IPS DF 6.9 (cell line): ENCODE data around the gene SELENOM.
"Not testable (repeated sequence)": the region's sequence is repeated elsewhere in the genome, so short reads cannot be mapped to it uniquely, and the experiment has no call there.

ENCODE experiments used
- DNase-seq: peaks from one replicate; pipeline ENCODE4 v3.0.0-alpha.2; 2013; ENCODE audit warnings: low read depth, low spot score
- H3K27ac ChIP-seq: one replicate; pipeline ENCODE4 v1.5.1; 2013; ENCODE audit warnings: low read length, control low read depth
- H3K27me3 ChIP-seq: 2 replicates; pipeline ENCODE4 v1.6.1; 2013; ENCODE audit warnings: mild to moderate bottlenecking, low read length; ENCODE audit not compliant: control insufficient read depth, insufficient read depth
- H3K36me3 ChIP-seq: 2 replicates; pipeline ENCODE4 v1.6.1; 2013; ENCODE audit warnings: low read length; ENCODE audit not compliant: control insufficient read depth, insufficient read depth
- H3K4me1 ChIP-seq: 2 replicates; pipeline ENCODE4 v1.6.1; 2013; ENCODE audit warnings: low read length; ENCODE audit not compliant: control insufficient read depth, insufficient read depth
- H3K4me3 ChIP-seq: 2 replicates; pipeline ENCODE4 v1.5.1; 2013; ENCODE audit warnings: mild to moderate bottlenecking, low read length
- H3K9me3 ChIP-seq: 2 replicates; pipeline ENCODE4 v1.6.1; 2013; ENCODE audit warnings: low read length, inconsistent platforms; ENCODE audit not compliant: control insufficient read depth, insufficient read depth
- WGBS: extraction: QIAGEN DNeasy Blood & Tissue Kit; methylation state at CpG from one replicate; pipeline ENCODE4 v1.1.7; 2013; ENCODE audit warnings: mixed read lengths, missing lambda C conversion rate; ENCODE audit not compliant: insufficient read length, insufficient coverage; 5-methylcytosine and 5-hydroxymethylcytosine counted together

SELENOM gene

DNA sequence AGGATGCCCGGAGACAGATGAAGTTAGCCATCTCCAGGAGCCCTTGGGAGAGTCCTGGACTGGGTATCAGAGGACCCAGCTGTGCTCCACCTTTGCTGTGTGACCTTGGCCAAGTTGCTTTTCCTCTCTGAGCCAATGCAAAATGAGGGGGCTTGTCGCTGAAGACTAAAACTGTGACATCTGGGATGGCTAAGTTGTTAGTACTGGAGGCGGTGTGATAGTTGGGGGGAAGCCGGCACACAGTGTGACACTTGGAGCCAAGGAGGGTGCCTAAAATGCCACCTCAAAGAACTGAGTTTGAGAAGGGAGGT, 15.9 kb upstream of the SELENOM start:
- DNase-seq, result no peak
- Histone ChIP-seq H3K27me3 (no peaks in the 10 kb centered on the region), H3K9me3 (no peaks in the 10 kb centered on the region), H3K4me1 (peaks cover 3% of the 10 kb centered on the region; the same call in 1 of the 2 replicates), H3K27ac (no peak overlapping the region), H3K36me3 (no peaks in the 10 kb centered on the region), H3K4me3 (peak overlapping the region; percentile 39; the same call in 1 of the 2 replicates)
- no CpG with 5 or more reads among the region's 4 CpGs for WGBS

DNA sequence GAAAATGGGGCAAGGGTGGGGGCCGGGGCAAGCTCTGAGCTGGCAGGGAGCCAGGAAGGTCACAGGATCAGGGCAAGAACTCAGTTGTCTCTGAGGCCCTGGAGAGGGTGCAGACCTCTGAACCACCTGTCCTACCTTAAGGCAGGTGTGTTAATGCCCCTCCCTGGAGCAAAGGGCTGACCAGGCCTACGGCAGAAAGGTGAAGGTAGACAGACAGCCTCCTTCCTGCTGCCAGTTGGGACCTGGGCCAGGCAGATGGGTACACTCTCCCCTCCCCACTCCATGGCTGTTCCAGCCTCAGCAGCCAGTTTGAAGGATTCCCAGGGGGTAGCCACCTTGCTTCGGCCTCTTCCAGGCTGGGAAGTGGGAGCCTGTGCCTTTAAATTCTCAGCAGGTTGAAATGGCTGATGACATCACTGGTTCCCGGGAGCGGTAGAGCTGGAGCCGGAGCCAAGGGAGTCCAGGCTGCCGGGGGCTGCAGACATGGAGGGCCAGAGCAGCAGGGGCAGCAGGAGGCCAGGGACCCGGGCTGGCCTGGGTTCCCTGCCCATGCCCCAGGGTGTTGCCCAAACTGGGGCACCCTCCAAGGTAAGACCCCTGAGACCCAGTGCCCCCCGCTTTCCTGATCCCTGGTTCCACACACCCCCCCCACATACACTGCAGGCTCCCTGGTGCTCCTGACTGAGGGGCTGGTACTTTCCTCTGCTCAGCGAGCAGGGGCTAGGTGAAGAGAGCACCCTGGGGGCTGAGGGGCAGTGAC, 15.3 kb upstream of the SELENOM start, which contains the start of gene INPP5J:
INPP5J (plus strand) TSS at position 435 of the 760 bp plus-strand sequence; CDS start at position 484, 49 bp downstream.
- peaks cover 3% of the 10 kb centered on the region; the same call in 1 of the 2 replicates for H3K4me1 ChIP-seq
- H3K27ac ChIP-seq, result no peak within 1 kb of the TSS
- peak within 1 kb of the TSS; percentile 39; the same call in 1 of the 2 replicates for H3K4me3 ChIP-seq
- no peaks in the 10 kb centered on the region for H3K36me3 ChIP-seq
- no peak for DNase-seq
- H3K9me3 ChIP-seq, result no peaks in the 10 kb centered on the region
- no CpG with 5 or more reads among the region's 10 CpGs for WGBS
- H3K27me3 ChIP-seq, result no peaks in the 10 kb centered on the region

DNA sequence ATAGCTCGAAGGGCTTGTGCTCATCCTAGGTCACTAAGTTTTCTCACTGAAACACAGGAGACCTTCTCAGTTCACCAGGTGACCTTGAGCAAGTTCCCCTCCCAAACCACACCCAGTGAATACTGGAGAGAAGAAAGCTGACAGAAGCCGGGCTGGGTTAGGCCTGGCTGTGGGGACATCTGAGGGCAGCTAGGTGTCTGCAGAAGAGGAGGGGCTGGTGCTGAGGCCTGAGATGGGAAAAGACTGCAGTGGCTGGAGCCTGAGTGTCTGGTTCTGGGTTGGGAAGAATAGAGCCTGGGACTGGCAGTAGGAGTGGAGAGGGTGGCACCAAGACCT, 14.8 kb upstream of the SELENOM start:
- Histone ChIP-seq H3K4me1 (peaks cover 2% of the 10 kb centered on the region; the same call in 1 of the 2 replicates), H3K27ac (no peak overlapping the region), H3K4me3 (no peak overlapping the region), H3K27me3 (no peaks in the 10 kb centered on the region), H3K9me3 (no peaks in the 10 kb centered on the region), H3K36me3 (no peaks in the 10 kb centered on the region)
- DNase-seq, result no peak
- no CpG with 5 or more reads among the region's 2 CpGs for WGBS

DNA sequence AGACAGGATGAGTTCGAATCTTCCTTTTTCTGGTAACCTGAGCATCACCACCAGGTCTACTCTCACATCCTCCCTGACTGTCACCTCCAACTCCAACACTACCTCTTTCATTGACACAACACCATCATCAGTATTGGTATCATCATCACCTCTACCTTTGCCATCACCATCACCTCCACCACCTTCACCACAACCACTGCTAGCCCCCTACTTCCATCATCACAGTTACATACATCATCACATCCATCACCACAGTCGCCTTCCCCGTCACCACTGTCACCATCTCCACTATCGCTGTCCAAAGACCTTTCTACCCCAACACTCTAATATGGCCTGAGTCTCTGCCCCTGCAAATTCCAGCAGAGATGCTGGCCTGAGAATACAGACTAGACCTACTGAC, 14.0 kb upstream of the SELENOM start:
- Histone ChIP-seq H3K9me3 (no peaks in the 10 kb centered on the region), H3K4me3 (no peak overlapping the region), H3K27me3 (no peaks in the 10 kb centered on the region), H3K27ac (no peak overlapping the region), H3K4me1 (no peaks in the 10 kb centered on the region; the same call in 1 of the 2 replicates), H3K36me3 (no peaks in the 10 kb centered on the region)
- WGBS, result no CpG with 5 or more reads among the region's 4 CpGs
- DNase-seq, result no peak

DNA sequence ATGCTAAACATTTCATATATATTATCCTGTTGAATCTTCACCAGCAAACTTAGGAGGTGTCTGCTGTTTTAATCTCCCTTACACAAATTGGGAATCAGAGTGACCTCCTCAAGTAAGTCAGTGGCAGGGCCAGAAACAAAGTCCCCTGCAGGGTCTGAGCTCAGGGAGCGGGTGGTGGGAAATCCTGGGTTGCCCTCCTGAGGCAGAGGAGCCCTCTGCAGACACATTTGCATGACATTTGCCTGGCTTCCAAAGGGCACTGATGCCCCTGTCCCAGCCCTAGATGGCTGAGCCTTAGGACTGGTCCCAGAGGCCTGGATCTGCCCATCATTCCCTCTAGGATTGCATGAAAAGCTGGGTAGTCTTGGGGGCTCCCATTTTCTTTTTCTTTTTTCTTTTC, 13.3 kb upstream of the SELENOM start:
- no peak for DNase-seq
- Histone ChIP-seq H3K4me1 (no peaks in the 10 kb centered on the region; the same call in 1 of the 2 replicates), H3K27ac (no peak overlapping the region), H3K27me3 (no peaks in the 10 kb centered on the region), H3K4me3 (no peak overlapping the region), H3K36me3 (no peaks in the 10 kb centered on the region), H3K9me3 (no peaks in the 10 kb centered on the region)
- no CpG with 5 or more reads among the region's 1 CpG for WGBS

DNA sequence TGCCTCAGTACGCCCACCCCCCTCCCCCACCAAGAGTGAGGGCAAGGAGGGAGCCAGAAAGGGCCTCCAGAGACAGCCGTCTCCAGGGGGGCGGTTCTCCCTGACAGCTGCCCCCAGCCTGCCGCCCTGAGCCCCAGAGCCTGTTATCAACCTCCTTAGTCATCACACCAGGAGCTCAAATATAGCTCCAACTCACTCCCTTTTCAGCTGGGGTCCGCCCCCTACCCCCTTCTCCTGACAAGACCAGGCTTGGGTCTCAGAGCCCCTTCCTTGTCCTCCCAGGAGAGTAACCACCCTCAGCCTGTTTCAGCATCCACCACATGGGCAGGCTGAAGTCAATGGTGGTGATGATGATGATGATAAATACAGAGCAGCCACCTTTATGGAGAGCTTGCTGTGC, 12.9 kb upstream of the SELENOM start:
- no peak for DNase-seq
- WGBS, result no CpG with 5 or more reads among the region's 5 CpGs
- H3K4me3 ChIP-seq, result no peak overlapping the region
- no peaks in the 10 kb centered on the region; the same call in 1 of the 2 replicates for H3K4me1 ChIP-seq
- H3K36me3 ChIP-seq, result no peaks in the 10 kb centered on the region
- H3K9me3 ChIP-seq, result no peaks in the 10 kb centered on the region
- H3K27ac ChIP-seq, result no peak overlapping the region
- no peaks in the 10 kb centered on the region for H3K27me3 ChIP-seq

DNA sequence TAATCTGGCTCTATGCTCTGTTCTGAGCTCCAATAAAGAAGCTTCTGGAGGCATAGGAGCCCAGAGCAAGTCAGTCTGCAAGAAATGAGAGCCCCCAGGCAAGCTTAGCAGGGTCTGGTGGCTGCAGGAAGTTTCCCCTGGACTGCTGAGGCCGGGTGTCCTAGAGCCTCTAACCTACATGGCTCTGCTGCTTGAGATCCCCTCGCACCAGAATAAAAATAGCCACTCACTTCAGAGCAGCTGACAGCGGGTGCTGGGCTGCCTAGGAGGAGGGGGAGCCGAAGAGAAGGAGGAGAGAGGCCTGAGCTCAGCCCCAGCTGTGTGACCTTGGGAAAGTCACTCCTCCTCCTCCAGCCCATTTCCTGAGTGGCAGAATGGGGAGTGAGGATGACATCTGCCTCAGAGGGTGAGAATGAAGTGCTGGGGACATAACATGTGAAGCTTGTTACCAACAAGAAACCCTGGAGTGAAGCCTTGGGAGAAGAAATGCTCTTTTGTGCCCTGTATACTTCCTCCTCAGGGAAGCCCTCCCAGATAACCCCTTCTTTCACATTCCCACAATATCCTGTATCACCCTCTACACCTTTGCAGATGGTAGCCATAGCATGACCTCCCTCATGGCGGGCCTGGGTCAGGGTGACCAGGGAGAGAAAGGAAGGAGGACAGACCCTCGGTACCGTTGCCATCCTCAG, 11.8 kb upstream of the SELENOM start:
- no peak for DNase-seq
- H3K4me1 ChIP-seq, result no peaks in the 10 kb centered on the region; the same call in 1 of the 2 replicates
- no peak overlapping the region for H3K4me3 ChIP-seq
- no CpG with 5 or more reads among the region's 7 CpGs for WGBS
- H3K27ac ChIP-seq, result no peak overlapping the region
- H3K36me3 ChIP-seq, result no peaks in the 10 kb centered on the region
- no peaks in the 10 kb centered on the region for H3K27me3 ChIP-seq
- no peaks in the 10 kb centered on the region for H3K9me3 ChIP-seq

DNA sequence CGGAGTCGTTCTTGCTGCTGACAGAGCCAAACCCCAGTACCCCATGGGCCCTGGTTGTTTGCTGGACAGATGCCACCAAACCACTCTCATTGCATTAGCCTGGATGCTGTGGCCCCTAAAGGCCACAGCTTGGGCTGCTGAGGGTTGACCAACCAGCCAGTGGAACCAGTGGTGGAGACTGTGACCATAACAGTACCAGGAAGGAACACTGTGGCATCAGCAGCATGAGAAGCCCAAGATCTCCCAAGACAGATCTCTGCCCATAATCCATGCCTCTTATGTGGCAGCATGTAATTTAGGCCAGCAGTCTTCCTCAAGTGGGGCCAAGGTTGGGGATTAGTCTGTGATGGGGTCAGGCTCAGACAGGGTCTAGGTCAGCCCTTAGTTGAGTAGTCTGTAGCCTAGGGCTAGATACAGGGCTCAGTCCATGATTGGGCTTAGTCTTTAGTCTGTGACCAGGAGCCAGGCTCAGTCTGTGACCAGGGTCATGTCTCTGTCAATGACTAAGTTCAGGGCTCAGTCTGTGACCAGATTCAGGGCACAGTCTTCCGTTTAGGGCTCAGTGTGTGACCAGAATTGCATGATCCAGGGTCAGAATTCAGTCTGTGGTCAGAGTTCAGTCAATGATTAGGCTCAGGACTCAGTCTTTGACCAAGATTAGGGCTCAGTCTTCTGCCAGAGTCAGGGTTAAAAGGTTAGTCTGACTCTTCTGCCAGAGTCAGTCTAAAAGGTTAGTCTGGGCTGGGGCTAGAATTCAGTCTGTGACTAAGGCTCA, 10.9 kb upstream of the SELENOM start:
- H3K4me1 ChIP-seq, result no peaks in the 10 kb centered on the region; the same call in 1 of the 2 replicates
- no peaks in the 10 kb centered on the region for H3K36me3 ChIP-seq
- H3K9me3 ChIP-seq, result no peaks in the 10 kb centered on the region
- WGBS, result no CpG with 5 or more reads among the region's 3 CpGs
- H3K27me3 ChIP-seq, result no peaks in the 10 kb centered on the region
- no peak overlapping the region for H3K4me3 ChIP-seq
- no peak for DNase-seq
- no peak overlapping the region for H3K27ac ChIP-seq

DNA sequence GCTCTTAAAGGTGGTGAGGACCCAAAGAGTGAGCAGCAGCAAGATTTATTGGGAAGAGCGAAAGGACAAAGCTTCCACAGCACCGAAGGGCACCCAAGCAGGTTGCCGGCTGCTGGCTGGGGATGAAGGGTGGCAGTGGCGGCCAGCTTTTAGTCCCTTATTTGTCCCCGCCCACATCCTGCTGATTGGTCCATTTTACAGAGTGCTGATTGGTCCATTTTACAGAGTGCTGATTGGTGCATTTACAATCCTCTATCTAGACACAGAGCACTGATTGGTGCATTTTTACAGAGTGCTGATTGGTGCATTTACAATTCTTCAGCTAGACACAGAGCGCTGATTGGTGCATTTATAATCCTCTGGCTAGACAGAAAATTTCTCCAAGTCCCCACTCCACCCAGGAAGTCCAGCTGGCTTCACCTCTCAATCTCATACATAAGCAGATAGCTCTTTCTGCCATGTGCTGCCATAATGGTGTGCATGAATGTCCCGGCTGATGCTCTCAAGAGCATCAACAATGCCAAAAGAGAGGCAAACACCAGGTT, 5.3 kb upstream of the SELENOM start:
- not testable (repeated sequence) for H3K27ac ChIP-seq, H3K27me3 ChIP-seq, H3K36me3 ChIP-seq, H3K4me1 ChIP-seq, H3K4me3 ChIP-seq, H3K9me3 ChIP-seq, DNase-seq
- no CpG with 5 or more reads among the region's 7 CpGs for WGBS

DNA sequence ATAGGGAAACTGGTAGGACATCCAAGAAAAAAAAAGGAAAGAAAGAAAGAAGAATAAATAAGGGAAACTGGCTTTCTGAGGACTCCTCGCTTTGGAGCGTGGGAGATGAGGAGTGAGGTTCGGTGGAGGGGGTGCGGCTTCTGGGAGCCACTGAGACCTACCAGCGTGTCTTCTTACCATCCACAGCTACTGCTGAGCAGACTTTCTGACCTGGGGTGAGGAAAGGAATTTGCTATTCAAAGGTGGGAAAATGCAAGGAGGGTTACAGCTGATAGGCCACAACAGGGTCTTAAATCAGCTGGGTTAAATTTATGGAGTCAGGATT, 488 bp upstream of the SELENOM start:
- DNase-seq, result no peak
- no peak overlapping the region for H3K27ac ChIP-seq

More for the DNA sequence above, 488 bp upstream of the SELENOM start:
- H3K4me3 ChIP-seq, result peak overlapping the region; percentile 43; the same call in 1 of the 2 replicates
- peaks cover 10% of the 10 kb centered on the region; the same call in 1 of the 2 replicates for H3K27me3 ChIP-seq
- no CpG with 5 or more reads among the region's 5 CpGs for WGBS
- no peaks in the 10 kb centered on the region for H3K9me3 ChIP-seq
- H3K4me1 ChIP-seq, result 0 out of 2 replicates have a peak, but pooled peaks cover 4% of the 10 kb centered on the region
- H3K36me3 ChIP-seq, result no peaks in the 10 kb centered on the region
